Measurements from ENCODE around the gene ADSL. TPM values are rescaled to one million over a fixed set of nuclear protein-coding genes. Genes with fewer than 3 reads are reported as not detected.

Gene ADSL
- total and polyA plus RNA-seq, 11 donors: 35.5 to 131 (median 52.0) TPM

DNA sequence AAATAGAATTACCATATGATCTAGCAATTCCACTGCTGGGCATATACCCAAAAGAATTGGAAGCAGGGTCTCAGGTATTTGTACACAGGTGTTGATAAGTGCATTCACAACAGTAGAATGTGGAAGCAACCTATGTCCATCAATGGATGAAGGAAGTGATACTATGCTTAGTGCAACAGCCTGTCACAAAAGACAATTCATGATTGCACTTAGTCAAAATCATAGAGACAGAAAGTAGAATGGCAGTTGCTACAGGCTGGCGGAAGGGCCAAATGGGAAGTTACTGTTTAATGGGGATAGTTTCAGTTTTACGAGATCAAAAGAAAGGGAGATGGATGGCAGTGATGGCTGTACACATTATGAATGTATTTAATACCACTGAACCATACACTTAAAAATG lies 66.1 kb downstream of the ADSL start:
- H3K9me3 ChIP-seq: no peaks in the 10 kb centered on the region
- 92 to 97% (median 94%) methylated on average over 2 of the region's 2 CpGs for WGBS, 4 donors
- H3K36me3 ChIP-seq: peaks cover 0 to 90% (median 58%) of the 10 kb centered on the region in 9 donors
- H3K4me3 ChIP-seq: no peak overlapping the region
- no peak for TF ChIP-seq POLR2A (IDR thresholded peaks at IDR 0.05)
- TF ChIP-seq, protein P1, sequence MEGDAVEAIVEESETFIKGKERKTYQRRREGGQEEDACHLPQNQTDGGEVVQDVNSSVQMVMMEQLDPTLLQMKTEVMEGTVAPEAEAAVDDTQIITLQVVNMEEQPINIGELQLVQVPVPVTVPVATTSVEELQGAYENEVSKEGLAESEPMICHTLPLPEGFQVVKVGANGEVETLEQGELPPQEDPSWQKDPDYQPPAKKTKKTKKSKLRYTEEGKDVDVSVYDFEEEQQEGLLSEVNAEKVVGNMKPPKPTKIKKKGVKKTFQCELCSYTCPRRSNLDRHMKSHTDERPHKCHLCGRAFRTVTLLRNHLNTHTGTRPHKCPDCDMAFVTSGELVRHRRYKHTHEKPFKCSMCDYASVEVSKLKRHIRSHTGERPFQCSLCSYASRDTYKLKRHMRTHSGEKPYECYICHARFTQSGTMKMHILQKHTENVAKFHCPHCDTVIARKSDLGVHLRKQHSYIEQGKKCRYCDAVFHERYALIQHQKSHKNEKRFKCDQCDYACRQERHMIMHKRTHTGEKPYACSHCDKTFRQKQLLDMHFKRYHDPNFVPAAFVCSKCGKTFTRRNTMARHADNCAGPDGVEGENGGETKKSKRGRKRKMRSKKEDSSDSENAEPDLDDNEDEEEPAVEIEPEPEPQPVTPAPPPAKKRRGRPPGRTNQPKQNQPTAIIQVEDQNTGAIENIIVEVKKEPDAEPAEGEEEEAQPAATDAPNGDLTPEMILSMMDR (IDR thresholded peaks at IDR 0.05): no peak
- no peaks in the 10 kb centered on the region for H3K27me3 ChIP-seq
- ATAC-seq (no peak), DNase-seq (no peak)
- intact Hi-C loops (cut with DNase I): no loop called here
- H3K27ac ChIP-seq: peak overlapping the region in 1 of 12 donors; percentile 22
- peaks cover 0 to 34% (median 0%) of the 10 kb centered on the region in 12 donors for H3K4me1 ChIP-seq

- DNase-seq: no peak
- intact Hi-C loops (cut with DNase I): no loop called here
- H3K27me3 ChIP-seq: no peaks in the 10 kb centered on the region
- TF ChIP-seq, protein P1 (IDR thresholded peaks at IDR 0.05): no peak
- no peak for TF ChIP-seq POLR2A (IDR thresholded peaks at IDR 0.05)
- H3K4me3 ChIP-seq: no peak overlapping the region
- peaks cover 0 to 90% (median 56%) of the 10 kb centered on the region in 9 donors for H3K36me3 ChIP-seq
- no peaks in the 10 kb centered on the region for H3K9me3 ChIP-seq
- ATAC-seq: no peak
- 86 to 89% (median 86%) methylated on average over 13 of the region's 13 CpGs for WGBS, 4 donors
- peaks cover 0 to 34% (median 0%) of the 10 kb centered on the region in 12 donors for H3K4me1 ChIP-seq
- peak overlapping the region in 1 of 12 donors; percentile 60 for H3K27ac ChIP-seq
These were observed 67.6 kb downstream of the ADSL start for GRCh38 chr22:40413873-40414272.

DNA sequence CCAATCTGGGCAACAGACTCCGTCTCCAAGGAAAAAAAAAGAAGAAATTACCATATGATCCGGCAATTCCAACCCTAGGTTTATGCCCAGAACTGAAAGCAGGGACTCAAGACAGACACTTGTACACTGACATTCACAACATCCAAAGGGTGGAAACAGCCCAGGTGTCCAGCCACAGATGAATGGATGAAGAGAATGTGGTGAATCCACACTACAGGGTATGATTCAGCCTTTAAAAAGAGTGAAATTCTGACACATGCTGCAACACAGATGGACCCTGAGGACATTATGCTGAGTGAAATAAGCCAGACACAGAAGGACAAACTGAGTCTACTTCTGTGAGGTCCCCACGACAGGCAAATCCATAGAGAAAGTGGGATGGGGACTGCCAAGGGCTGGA lies 68.0 kb downstream of the ADSL start:
- Histone ChIP-seq H3K27me3 (no peaks in the 10 kb centered on the region), H3K4me3 (no peak overlapping the region), H3K27ac (peak overlapping the region in 1 of 12 donors; percentile 60), H3K9me3 (no peaks in the 10 kb centered on the region), H3K36me3 (peaks cover 0 to 90% (median 56%) of the 10 kb centered on the region in 9 donors), H3K4me1 (peaks cover 0 to 34% (median 0%) of the 10 kb centered on the region in 12 donors)
- intact Hi-C loops (cut with DNase I): no loop called here
- TF ChIP-seq POLR2A (IDR thresholded peaks at IDR 0.05): no peak
- TF ChIP-seq, protein P1 (IDR thresholded peaks at IDR 0.05): no peak
- WGBS, 4 donors: 72 to 89% (median 80%) methylated on average over 3 of the region's 3 CpGs
- DNase-seq: no peak
- ATAC-seq: no peak

- Histone ChIP-seq H3K27me3 (no peaks in the 10 kb centered on the region), H3K27ac (peak overlapping the region in 2 of 12 donors; percentile 14 to 60), H3K4me3 (no peak overlapping the region), H3K9me3 (no peaks in the 10 kb centered on the region), H3K4me1 (peaks cover 0 to 34% (median 0%) of the 10 kb centered on the region in 12 donors), H3K36me3 (peaks cover 0 to 90% (median 56%) of the 10 kb centered on the region in 9 donors)
- intact Hi-C loops (cut with DNase I): no loop called here
- DNase-seq (no peak), ATAC-seq (no peak)
- 94 to 97% (median 96%) methylated on average over 10 of the region's 10 CpGs for WGBS, 4 donors
- TF ChIP-seq, protein P1 (IDR thresholded peaks at IDR 0.05): no peak
- no peak for TF ChIP-seq POLR2A (IDR thresholded peaks at IDR 0.05)
These were observed 68.7 kb downstream of the ADSL start for GRCh38 chr22:40414838-40415505.
